ENCODE data around the gene FAM221A. TPM values are rescaled to one million over a fixed set of nuclear protein-coding genes. Genes with fewer than 3 reads are reported as not detected.
A peak's percentile ranks its signal among the peaks of the same experiment; 100 is the strongest.

The FAM221A gene
- total RNA-seq, 4 donors from 2014 or later = 5.8 to 37.5 (median 16.2) TPM

DNA sequence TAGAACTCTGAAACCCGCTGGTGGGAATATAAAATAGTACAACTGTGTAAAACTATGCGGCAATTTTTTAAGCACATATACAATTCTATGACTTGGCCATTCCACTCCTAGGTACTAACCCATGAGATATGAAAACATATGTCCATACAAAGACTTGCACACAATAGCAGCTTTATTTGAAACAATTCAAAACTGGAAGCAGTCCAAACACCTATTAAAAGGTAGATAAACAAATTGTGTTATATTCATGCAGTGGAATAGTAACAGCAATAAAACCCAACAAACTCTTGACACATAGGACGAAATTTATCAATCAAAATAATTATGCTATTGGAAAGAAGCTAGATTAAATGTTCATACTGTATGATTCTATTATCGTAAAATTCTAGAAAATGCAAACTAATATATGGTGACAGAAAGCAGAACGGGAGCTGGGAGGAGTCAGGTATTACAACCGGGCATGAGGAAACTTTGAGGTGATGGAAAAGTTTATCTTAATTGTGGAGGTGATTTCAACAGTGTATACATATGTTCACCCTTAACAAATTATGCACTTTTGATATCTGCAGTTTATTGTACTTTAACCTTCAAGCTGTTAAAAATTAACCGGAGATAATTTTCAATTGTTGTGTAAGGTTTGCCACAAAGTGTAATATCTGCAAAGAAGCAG, 29.2 kb downstream of the FAM221A start:
- Histone ChIP-seq H3K36me3 (peaks cover 0 to 15% (median 0%) of the 10 kb centered on the region in 3 donors), H3K4me1 (no peaks in the 10 kb centered on the region), H3K9me3 (no peaks in the 10 kb centered on the region), H3K27ac (peak overlapping the region in 1 of 4 donors; percentile 42), H3K4me3 (no peak overlapping the region), H3K27me3 (no peaks in the 10 kb centered on the region)
- DNase-seq = no peak
- TF ChIP-seq, protein P1, sequence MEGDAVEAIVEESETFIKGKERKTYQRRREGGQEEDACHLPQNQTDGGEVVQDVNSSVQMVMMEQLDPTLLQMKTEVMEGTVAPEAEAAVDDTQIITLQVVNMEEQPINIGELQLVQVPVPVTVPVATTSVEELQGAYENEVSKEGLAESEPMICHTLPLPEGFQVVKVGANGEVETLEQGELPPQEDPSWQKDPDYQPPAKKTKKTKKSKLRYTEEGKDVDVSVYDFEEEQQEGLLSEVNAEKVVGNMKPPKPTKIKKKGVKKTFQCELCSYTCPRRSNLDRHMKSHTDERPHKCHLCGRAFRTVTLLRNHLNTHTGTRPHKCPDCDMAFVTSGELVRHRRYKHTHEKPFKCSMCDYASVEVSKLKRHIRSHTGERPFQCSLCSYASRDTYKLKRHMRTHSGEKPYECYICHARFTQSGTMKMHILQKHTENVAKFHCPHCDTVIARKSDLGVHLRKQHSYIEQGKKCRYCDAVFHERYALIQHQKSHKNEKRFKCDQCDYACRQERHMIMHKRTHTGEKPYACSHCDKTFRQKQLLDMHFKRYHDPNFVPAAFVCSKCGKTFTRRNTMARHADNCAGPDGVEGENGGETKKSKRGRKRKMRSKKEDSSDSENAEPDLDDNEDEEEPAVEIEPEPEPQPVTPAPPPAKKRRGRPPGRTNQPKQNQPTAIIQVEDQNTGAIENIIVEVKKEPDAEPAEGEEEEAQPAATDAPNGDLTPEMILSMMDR (IDR thresholded peaks at IDR 0.05) = no peak
- no peak for TF ChIP-seq POLR2A (IDR thresholded peaks at IDR 0.05)

DNA sequence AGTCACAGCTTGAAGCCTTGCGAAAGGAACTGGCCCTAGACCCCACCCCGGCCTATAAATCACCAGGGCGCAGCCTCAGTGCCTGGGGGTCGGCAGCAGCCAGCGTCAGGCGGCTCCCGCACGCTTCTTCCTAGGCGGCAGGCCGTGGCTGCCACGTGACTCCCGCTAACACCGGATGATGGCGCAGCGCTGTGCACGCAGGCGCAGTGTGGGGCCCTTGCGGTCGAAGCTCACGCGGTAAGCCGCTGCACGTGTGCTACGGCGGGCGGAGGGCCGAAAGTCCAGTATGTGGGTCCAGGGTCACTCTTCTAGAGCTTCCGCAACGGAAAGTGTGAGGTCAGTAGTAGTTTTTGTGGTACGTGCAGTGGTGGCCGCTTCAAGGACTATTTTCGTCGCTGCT, 30.0 kb downstream of the FAM221A start, which contains the start of gene STK31:
Gene STK31 (plus strand): TSS at position 220 of the 400 bp plus-strand sequence. CDS start 67 bp downstream, at position 287.
- Histone ChIP-seq H3K4me3 (no peak within 1 kb of the TSS), H3K27ac (peak within 1 kb of the TSS in 1 of 4 donors; percentile 42), H3K4me1 (no peaks in the 10 kb centered on the region), H3K36me3 (peaks cover 0 to 8% (median 0%) of the 10 kb centered on the region in 3 donors), H3K27me3 (no peaks in the 10 kb centered on the region), H3K9me3 (no peaks in the 10 kb centered on the region)
- peak in 1 of 3 donors; percentile 48 for DNase-seq
- TF ChIP-seq, protein P1 (IDR thresholded peaks at IDR 0.05) = no peak
- no peak for TF ChIP-seq POLR2A (IDR thresholded peaks at IDR 0.05)

DNA sequence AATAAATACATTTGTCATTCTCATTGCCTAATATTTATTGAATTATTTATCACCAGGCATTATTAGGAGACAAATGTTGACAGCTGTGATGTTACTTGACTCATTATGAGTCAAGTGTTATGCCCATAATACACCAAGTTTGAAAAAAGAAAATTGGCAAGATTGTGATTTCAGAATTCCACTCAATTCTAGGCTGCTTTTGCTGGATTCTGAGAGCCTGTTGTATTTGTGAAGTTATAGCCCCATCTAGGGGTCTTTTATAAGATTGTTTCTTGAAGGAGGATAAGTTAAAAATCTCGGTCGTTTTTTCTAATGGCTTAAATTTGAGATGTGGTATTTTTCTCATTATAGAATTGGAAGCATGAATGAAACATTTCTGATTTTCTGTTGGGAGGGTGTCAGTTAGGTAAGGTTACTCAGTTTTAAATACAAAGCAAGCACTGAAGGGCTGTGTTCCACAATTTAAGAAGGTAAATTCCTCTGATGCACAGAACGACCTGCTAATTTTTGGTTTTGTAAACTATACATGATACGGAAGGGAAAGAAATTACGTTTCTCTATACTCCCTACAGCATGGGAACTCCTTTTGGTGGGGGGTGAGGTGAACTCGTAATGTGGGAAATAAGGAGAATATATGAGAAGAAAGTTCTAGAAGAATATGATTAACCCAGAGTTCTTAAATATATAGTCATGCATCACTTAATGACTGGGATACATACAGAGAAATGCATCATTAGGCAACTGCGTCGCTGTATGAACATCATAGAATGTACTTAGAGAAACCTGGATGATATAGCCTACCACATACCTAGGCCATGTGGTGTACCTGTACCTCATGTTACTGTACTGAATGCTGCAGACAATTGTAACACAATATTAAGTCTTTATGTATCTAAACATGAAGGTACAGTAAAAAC, 32.6 kb downstream of the FAM221A start:
- no peaks in the 10 kb centered on the region for H3K9me3 ChIP-seq
- TF ChIP-seq, protein P1 (IDR thresholded peaks at IDR 0.05) = peak; percentile 12 to 77 (median 68)
- TF ChIP-seq POLR2A (IDR thresholded peaks at IDR 0.05) = no peak
- no peaks in the 10 kb centered on the region for H3K27me3 ChIP-seq
- H3K27ac ChIP-seq = no peak overlapping the region
- H3K36me3 ChIP-seq = no peaks in the 10 kb centered on the region
- no peak overlapping the region for H3K4me3 ChIP-seq
- DNase-seq = no peak
- H3K4me1 ChIP-seq = no peaks in the 10 kb centered on the region

DNA sequence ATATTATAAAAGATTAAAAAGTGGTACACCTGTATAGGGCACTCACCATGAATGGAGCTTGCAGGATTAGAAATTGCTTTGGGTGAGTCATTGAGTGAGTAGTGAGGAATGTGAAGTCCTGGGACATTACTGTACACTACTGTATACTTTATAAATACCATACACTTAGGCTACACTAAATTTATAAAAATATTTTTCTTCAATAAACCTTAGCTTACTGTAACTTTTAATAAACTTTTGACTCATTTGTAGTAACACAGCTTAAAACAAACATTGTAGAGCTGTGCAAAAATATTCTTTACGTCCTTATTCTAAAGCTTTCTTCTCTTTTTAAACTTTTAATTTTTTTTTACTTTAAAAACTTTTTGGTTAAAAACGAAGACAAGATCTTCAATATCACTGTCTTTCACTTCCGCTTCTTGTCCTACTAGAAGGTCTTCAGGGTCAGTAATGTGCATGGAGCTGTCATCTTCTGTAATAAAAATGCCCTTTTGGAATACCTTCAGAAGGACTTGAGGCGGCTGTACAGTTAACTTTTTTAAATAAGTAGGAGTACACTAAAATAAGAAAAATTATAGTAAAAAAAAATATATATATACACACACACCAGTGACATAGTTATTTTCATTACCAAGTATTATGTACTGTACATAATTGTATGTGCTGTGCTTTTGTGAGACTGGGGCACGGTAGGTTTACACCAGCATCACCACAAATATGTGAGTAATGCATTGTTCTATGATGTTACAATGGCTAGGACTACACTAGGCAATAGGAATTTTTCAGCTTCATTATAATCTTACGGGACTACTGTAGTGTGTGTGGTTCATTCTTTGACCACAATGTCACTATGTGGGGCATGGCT, 33.5 kb downstream of the FAM221A start:
- no peaks in the 10 kb centered on the region for H3K27me3 ChIP-seq
- no peaks in the 10 kb centered on the region for H3K36me3 ChIP-seq
- H3K4me3 ChIP-seq = no peak overlapping the region
- no peak overlapping the region for H3K27ac ChIP-seq
- H3K4me1 ChIP-seq = no peaks in the 10 kb centered on the region
- TF ChIP-seq, protein P1 (IDR thresholded peaks at IDR 0.05) = no peak
- no peak for TF ChIP-seq POLR2A (IDR thresholded peaks at IDR 0.05)
- H3K9me3 ChIP-seq = no peaks in the 10 kb centered on the region
- DNase-seq = no peak

DNA sequence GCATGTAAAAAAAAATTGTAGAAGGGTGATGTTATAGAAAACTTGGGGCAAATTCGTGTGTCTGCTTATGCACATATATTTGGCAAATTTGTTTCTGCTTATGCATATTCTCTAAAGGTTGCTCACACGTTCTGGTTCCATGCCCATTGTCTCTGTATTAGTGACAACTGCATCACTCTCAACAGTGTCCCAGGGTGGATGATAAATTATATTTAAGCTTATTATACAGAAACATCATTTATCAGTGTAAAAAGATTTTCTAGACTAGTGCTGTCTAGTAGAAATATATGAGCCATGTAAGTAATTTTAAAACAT, 34.1 kb downstream of the FAM221A start:
- H3K27me3 ChIP-seq = no peaks in the 10 kb centered on the region
- H3K27ac ChIP-seq = no peak overlapping the region
- H3K9me3 ChIP-seq = no peaks in the 10 kb centered on the region
- TF ChIP-seq POLR2A (IDR thresholded peaks at IDR 0.05) = no peak
- H3K4me1 ChIP-seq = no peaks in the 10 kb centered on the region
- no peaks in the 10 kb centered on the region for H3K36me3 ChIP-seq
- H3K4me3 ChIP-seq = no peak overlapping the region
- DNase-seq = no peak
